ENCODE data around the gene PRDX4.

- TF ChIP-seq CTCF (IDR thresholded peaks at IDR 0.05) (no peak), EP300 (IDR thresholded peaks at IDR 0.05) (no peak), POLR2AphosphoS5 (IDR thresholded peaks at IDR 0.05) (no peak)
Observed at GRCh38 chrX:23656091-23656490, 11.2 kb upstream of the PRDX4 start.

Data from suprapubic skin (tissue), 4 donors.